ENCODE measurements around the gene VRTN. TPM values are rescaled to one million over a fixed set of nuclear protein-coding genes. Genes with fewer than 3 reads are reported as not detected.

The VRTN gene
- total and polyA plus RNA-seq, 12 donors: 0.11 to 0.23 TPM; not detected in 10

DNA sequence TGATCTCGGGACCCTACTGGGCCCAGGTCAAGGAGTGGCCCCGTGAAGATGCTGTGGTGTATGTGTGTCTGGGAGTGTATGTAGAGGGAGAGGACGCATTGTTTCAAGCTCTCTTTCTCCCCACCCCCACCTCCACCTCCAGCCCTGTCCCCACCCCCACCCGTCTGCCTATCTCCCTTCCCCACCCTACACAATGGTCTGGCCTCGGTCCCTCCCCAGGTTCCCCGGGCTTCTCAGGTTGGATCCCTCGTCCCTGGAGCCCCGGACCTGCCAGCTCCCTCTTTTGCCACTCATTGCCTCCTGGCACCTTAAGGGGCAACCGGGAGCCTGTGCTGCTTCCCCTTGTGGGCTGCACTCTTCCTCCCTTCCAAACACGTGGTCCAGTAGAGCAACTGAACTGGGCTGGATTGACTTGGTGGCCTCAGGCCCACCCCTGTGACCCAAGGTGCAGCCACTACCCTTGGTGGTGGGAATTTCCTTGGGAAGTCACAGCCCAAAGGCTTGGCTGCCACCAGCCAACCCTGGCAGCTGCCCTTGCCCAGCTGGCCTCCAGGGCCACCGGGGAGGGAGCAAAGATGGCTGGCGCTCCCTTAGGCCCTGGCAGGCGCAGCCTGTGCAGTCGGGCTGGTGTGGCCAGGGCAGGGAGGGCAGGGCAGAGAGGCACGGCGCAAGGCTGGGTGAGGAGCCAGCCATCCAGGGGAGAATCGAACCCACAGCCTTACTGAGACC is 628 bp downstream of the VRTN start:
- H3K36me3 ChIP-seq (replicated peaks in 1 of 2): no peaks in the 10 kb centered on the region
- TF ChIP-seq CTCF (IDR thresholded peaks at IDR 0.05): no peak
- no peak for TF ChIP-seq POLR2A (IDR thresholded peaks at IDR 0.05)
- no peak for DNase-seq
- no peak overlapping the region for H3K4me3 ChIP-seq
- intact Hi-C loops (cut with DNase I): no loop called here
- H3K27ac ChIP-seq: no peak overlapping the region
- H3K9me3 ChIP-seq (replicated peaks in 1 of 3): no peaks in the 10 kb centered on the region
- H3K27me3 ChIP-seq: peaks cover 3% of the 10 kb centered on the region
- H3K4me1 ChIP-seq (replicated peaks in 1 of 2): no peaks in the 10 kb centered on the region
- 58 to 66% (median 61%) methylated on average over 10 to 17 of the region's 17 CpGs for WGBS, 4 donors

DNA sequence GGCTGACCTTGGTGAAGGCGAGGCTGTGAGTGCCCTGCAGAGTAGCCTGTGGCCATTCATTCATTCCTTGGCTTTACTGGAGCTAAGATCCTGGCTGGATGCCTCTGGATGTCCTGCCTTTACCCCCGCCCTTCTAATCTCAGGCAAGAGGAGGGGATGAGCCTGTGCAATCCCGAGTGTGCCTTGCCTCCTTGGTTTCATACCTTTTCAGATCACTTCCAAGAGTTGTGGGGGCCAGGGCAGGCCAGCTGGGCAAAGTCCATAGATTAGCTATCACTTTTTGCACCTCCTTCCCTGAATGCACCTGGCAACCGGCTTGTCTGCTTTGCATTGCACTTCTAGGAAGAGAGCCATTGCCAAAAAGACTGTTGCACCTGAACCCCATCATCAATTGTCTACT is 1.5 kb downstream of the VRTN start:
- Histone ChIP-seq H3K27ac (no peak overlapping the region), H3K9me3 (replicated peaks in 1 of 3) (no peaks in the 10 kb centered on the region), H3K4me3 (no peak overlapping the region), H3K27me3 (peaks cover 3% of the 10 kb centered on the region), H3K4me1 (replicated peaks in 1 of 2) (no peaks in the 10 kb centered on the region), H3K36me3 (replicated peaks in 1 of 2) (no peaks in the 10 kb centered on the region)
- intact Hi-C loops (cut with DNase I): no loop called here
- WGBS, 4 donors: 53 to 61% (median 57%) methylated on average over 4 of the region's 4 CpGs
- TF ChIP-seq POLR2A (IDR thresholded peaks at IDR 0.05): no peak
- TF ChIP-seq CTCF (IDR thresholded peaks at IDR 0.05): no peak
- DNase-seq: no peak

GRCh38 chr14:74350211-74350927 is 2.1 kb downstream of the VRTN start:
- H3K9me3 ChIP-seq (replicated peaks in 1 of 3): no peaks in the 10 kb centered on the region
- no peak for DNase-seq
- no peak for TF ChIP-seq POLR2A (IDR thresholded peaks at IDR 0.05)
- peaks cover 3% of the 10 kb centered on the region for H3K27me3 ChIP-seq
- H3K4me3 ChIP-seq: no peak overlapping the region
- intact Hi-C loops (cut with DNase I): no loop called here
- H3K27ac ChIP-seq: no peak overlapping the region
- no peaks in the 10 kb centered on the region for H3K4me1 ChIP-seq (replicated peaks in 1 of 2)
- 49 to 53% (median 51%) methylated on average over 11 of the region's 11 CpGs for WGBS, 4 donors
- H3K36me3 ChIP-seq (replicated peaks in 1 of 2): no peaks in the 10 kb centered on the region

- no peak for TF ChIP-seq POLR2A (IDR thresholded peaks at IDR 0.05)
- no peak for TF ChIP-seq CTCF (IDR thresholded peaks at IDR 0.05)
- no peak for DNase-seq
- Histone ChIP-seq H3K36me3 (replicated peaks in 1 of 2) (no peaks in the 10 kb centered on the region), H3K9me3 (replicated peaks in 1 of 3) (no peaks in the 10 kb centered on the region), H3K27ac (no peak overlapping the region), H3K27me3 (peaks cover 3% of the 10 kb centered on the region), H3K4me1 (replicated peaks in 1 of 2) (no peaks in the 10 kb centered on the region), H3K4me3 (no peak overlapping the region)
- WGBS, 4 donors: 4 to 11% (median 8%) methylated on average over 1 of the region's 1 CpG
- intact Hi-C loops (cut with DNase I): no loop called here
These were observed 2.7 kb downstream of the VRTN start for GRCh38 chr14:74350928-74351323.
